GM18499 (cell line): ENCODE measurements around the gene ZDHHC5.
"Not testable (repeated sequence)": the region's sequence is repeated elsewhere in the genome, so short reads cannot be mapped to it uniquely, and the experiment has no call there.

ENCODE experiments used
- ATAC-seq: cut with Tn5 transposase; IDR thresholded peaks from one replicate; pipeline ENCODE4 v1.9.1; 2021; ENCODE audit warnings: moderate number of reproducible peaks; ENCODE audit not compliant: insufficient read depth, unreplicated experiment

Gene ZDHHC5

DNA sequence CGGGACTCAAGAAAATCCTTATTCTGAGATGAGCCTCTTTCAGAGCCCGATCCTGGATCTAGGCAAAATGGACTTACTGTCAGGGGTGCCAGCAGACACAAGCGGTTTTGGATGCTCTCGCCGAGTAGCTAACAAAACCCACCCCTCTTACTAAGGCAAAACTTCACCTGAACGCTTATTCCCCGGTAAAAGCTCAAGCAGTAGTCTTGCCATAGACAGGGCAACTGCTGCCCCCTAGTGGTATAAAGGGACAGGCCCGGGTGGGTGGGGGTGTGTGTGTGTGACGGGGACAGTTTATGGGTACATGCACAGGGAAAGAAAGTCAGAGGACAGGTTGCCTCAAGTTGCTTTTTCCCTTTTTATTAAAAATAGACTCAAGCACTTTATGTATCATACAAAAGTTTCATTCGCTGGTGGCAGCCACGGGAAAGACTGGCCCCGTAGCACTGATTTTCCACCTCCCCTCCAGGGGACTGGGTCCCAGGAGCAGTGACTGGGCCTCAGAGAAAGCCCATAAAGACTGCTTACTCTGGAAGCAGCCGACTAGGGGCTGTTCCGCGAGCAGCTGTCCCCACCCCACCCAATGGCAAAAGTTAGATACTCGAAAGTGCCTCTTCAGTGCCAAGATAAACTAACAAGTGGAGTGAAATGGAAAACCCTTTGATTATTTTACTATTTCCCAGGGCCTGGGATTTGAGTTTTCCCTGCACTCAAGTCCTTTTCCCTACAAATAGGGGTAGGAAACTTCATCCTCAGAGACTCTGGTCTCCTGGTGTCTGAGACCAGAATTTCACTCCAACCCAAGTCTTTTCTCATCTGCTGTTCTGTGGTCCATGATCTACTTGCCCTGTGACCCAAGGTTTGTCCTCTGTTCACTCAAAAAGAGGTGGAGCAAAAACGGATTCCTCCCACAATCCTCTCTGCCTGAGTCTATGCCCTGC lies 22.9 kb upstream of the ZDHHC5 start:
- ATAC-seq = peak; percentile 46

DNA sequence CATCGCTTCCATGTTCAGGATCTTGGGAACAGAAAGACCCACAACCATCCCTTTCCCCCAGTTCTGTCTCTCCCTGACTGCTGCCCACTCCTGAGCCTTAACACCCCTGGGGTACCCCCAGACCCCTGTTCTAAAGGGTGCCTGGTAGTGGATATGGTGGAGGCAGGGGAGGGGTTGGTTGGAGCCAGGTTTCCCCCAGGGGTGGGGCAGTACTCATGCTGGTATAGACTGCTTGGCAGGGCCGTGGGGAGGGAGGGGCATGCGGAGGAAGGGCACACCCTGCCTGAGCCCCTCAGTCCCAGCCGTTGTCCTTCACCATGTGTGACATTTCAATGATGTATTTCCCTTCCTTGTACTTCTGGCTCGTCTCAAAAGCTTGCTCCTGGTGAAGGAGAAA lies 22.2 kb upstream of the ZDHHC5 start:
- no peak for ATAC-seq

DNA sequence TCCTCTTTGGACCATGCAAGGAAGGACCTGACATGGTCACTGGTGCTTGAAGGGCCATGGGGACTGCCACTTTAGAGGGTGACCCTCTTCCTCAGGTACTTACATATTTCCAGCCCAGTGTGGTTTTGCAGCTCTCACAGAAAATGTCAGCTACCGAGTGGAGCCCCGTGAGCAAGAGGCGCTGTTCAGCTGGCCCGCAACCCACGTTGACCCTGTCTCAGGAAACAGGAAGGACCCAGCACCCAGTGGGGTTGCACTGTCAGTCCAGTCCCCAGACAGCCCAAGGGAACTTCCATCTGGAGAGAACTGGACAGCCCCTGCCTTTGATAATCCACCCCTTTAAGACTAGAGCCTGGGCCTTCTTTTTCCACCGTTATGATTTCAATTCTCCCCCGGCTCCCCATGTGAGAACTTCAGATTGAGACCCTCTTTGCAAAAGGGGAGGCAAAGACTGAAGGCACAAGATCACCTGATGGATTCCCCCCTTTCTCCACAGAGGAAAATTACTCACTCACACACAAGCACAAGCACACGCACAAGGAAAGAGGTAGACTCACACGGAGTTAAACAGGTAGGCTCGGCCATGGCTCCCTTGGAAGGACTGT lies 21.6 kb upstream of the ZDHHC5 start:
- no peak for ATAC-seq

DNA sequence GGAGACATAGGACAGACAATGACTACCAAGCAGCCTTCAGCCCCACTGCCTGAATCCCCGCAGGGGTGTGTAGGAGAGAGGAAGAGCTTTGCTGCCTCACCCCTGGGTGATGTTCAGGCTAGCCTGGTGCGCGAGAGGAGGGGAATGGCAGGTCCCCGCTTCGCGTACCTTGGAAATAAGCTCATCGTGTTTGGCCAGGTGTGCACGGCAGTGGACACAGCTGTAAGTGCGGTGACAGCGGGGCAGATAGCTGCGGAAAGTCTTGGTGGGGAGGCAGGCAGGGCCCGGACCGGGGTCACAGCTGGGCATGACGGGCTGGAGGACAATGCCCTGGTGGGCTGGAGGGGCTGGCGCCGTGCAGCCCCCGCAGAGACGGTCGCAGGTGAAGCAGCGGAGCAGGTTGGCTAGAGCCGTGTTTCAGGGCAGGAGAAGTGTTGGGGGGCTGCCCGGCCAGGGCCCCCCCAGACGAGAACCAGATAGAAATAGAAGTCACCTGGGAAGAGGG lies 21.1 kb upstream of the ZDHHC5 start:
- ATAC-seq = no peak

DNA sequence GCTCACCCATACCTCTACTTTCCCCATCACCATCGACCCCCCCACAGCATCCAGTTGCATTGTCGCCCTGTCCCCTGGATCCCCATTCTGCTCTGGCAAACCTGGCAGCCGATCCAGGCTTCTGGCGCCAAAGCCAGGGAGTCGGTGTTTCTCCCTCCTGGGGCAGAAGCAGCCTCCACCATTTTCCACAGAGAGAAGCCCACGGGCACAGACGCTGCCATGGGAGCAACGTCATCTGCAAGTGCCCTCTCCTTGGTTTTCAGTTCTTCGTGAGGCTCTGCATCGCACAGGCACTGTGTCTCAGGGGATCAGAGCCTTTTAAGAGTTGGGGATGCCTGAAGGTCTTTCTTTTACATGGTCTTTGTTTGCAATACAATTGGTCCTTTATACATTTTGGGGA lies 20.5 kb upstream of the ZDHHC5 start:
- no peak for ATAC-seq

DNA sequence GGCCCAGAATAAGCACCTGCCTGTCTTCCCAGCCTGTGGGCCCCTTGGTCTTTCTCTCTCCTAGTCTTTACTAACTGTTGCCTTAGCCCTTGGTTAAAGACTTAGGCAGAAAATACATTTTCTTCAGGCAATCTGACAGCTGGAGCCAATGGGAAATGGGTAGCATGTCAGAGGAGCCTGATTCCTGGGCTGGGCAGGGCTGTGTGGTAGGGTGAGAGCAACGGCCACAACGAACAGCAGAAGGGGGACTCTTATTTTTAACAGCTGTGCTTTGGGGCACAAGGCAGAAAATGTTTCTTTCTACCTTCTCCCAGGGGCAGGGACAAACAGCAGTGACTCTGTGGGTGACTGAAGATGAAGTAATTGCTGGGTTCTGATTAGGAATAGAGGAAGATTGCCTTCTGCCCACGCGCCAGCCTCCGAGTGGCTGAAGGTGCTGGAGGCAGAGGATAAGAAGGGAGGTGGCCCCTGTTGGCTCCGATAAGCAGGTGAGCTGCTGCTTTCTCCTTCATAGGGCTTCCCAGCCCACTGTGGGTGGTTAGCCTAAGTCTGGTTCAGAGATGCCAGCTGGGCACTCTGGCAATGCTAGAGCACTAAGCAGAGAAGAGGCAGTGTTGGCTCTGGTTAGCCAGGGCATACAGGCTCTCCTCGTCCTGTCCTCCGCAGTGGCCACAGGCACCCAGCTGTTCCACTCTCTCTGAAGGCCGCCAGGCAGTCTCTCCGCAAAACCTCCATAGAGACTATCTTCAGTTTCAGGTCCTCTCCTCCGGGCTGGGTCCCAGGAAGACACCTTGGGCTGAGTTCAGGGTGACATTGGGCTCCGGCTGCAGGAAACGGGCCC lies 19.7 kb upstream of the ZDHHC5 start:
- no peak for ATAC-seq

DNA sequence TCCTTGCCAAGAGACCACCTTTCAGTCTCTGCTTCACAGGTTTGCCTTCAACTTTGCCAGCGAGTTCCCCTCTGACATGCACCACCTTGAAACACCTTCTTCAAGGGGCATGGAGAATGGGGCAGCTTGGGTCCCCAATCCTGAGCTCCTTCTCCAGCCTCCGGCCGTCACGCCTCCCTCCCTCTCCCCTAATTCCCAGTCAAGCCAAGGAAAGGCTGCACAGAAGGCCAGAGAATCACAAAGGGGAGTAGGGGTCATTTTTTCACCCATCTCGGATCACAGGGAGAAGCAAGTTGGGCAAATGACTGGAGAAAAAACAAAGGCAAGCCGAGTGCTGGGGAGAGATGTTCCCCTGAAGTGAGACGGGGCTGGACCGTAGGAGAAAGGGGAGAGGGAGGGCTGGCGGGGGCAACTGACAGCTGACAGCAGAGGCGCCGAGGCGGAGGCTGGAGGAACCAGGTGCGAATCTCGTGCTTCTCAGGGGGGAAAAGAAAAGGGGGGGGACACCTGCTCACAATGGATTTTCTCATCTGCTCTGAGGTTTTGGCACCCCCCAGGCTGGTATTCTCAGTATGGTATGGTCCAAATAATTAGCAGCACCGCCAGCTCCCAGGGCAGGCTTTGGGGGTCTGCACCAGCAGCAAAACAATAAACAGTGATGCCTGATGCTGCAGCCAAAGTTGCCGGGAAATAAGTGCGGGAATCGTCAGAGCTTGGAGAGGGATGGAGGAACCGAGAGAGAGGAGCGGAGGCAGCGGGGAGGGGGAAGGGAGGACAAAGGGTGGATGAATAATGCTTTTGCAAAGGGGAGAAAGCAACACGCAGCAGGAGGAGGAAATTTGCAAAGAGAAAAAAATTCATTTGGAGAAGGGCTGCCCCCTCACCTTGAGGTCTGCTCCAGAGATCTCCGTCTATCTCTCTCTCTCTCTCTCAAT lies 18.8 kb upstream of the ZDHHC5 start:
- no peak for ATAC-seq

DNA sequence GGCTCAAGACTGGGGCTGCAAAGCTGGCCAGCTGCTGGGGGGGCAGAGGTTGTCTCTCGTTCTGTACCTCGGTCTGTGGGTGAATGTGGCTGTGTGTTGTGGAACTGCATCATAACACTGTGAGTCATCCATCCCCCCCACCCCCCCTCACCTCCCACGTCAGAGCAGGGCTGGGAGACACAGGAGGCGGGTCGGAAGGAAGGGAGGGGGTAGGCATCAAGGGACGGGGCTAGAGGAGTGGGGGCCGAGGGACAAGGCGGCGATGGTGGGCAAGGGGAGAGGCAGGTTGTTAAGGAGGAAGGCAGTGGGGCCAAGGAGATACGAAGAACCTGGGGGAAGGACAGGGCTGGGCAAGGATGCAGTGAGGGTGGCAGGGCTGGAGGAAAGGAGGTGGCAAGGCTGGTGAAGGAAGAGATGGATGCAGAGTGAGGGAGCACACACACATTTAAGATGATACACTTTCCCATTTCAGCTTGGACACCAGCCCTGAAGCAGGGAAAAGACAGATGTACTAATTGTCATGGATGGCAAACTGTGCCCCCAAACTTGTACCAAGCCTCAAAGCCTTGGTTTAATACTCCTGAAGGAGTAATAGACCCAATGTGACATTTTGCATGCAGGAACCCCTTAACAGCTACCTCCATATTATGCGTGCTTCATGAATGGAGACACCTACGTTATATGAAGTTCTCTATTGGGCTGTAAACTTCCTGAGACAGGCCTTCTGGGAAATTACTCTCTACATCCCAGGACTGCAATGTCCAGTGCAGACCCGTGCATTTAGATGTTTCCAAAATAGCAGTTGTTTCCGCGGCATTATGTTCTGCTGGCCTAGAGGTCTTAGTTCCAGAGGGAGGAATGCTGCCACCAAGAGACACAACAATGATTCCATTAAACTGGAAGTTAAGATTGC lies 17.8 kb upstream of the ZDHHC5 start, which contains the start of gene YPEL4:
Gene YPEL4 (minus strand): TSS at position 87 of the 913 bp plus-strand sequence. CDS start 2,805 bp downstream, outside the sequence.
- no peak for ATAC-seq

DNA sequence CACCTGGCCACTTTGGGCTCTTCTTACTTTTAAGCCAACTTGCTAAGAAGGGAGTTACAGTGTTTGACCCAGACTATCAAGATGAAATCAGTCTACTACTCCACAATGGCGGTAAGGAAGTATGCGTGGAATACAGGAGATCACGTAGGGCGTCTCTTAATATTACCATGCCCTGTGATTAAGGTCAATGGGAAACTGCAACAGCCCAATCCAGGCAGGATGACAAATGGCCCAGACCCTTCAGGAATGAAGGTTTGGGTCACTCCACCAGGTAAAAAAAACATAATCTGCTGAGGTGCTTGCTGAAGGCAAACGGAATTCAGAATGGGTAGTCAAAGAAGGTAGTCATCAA lies 17.2 kb upstream of the ZDHHC5 start:
- ATAC-seq = no peak

DNA sequence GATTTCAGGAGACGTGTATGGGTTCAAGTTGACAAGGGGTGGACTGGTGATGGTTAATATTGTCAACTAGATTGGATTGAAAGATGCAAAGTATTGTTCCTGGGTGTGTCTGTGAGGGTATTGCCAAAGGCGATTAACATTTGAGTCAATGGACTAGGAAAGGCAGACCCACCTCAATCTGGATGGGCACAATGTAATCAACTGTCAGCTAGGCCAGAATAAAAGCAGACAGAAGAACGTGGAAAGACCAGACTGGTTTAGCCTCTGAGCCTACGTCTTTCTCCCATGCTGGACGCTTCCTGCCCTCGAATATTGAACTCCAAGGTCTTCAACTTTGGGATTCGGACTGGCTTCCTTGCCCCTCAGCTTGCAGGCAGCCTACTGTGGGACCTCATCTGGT lies 16.5 kb upstream of the ZDHHC5 start:
- no peak for ATAC-seq

DNA sequence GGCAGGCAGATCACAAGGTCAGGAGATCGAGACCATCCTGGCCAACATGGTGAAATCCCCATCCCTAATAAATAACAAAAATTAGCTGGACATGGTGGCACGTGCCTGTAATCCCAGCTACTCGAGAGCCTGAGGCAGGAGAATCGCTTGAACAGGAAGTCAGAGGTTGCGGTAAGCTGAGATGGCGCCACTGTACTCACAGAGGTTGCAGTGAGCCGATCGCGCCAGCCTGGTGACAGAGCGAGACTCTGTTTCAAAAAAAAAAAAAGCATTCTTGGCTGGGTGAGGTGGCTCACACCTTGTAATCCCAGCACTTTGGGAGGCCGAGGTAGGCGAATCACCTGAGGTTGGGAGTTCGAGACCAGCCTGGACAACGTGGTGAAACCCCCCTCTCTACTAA lies 15.7 kb upstream of the ZDHHC5 start:
- not testable (repeated sequence) for ATAC-seq

DNA sequence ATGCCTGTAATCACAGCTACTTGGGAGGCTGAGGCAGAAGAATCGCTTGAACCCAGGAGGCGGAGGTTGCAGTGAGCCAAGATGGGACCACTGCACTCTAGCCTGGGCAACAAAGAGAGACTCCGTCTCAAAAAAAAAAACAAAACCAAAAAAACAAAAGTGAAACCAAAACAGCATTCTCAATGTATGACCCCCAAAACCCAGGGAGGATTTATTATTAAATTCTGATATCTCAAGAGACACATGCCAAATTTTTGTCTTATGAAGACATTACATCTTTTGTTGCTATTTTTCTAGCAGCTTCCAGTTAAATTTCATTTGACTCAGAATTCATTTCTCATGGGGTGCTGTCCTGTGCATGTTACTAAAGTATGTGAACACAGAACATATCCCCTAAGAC lies 15.3 kb upstream of the ZDHHC5 start:
- no peak for ATAC-seq

DNA sequence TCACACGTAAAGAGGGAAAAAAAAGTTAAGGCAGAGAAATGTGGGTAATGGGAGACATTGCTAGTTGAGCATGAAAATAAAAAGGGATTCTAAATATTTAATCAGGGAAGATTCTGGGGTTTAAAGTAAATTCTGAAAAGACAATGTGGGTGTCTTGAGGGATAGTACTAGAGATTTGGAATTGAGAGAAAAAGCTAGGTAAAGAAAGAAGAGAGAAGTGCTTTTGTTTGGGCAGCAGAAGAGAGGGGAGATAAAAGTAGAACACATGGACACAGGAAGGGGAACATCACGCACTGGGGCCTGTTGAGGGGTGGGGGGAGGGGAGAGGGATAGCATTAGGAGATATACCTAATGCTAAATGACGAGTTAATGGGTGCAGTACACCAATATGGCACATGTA lies 14.8 kb upstream of the ZDHHC5 start:
- no peak for ATAC-seq

DNA sequence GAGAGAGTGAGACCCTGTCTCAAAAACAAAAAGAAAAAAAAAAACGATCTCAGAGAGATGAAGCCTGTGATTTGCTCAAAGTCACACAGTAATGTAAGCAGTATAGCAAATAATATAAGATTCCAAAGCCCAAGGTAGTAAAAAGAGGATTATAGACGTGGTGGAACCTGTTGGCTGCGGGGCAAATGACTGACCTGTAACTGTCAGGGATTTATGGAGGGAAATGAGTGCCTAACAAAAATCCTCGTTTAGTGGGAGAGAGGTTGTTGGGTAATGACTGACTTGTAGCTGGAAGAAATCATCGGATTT lies 11.1 kb upstream of the ZDHHC5 start:
- ATAC-seq = no peak

DNA sequence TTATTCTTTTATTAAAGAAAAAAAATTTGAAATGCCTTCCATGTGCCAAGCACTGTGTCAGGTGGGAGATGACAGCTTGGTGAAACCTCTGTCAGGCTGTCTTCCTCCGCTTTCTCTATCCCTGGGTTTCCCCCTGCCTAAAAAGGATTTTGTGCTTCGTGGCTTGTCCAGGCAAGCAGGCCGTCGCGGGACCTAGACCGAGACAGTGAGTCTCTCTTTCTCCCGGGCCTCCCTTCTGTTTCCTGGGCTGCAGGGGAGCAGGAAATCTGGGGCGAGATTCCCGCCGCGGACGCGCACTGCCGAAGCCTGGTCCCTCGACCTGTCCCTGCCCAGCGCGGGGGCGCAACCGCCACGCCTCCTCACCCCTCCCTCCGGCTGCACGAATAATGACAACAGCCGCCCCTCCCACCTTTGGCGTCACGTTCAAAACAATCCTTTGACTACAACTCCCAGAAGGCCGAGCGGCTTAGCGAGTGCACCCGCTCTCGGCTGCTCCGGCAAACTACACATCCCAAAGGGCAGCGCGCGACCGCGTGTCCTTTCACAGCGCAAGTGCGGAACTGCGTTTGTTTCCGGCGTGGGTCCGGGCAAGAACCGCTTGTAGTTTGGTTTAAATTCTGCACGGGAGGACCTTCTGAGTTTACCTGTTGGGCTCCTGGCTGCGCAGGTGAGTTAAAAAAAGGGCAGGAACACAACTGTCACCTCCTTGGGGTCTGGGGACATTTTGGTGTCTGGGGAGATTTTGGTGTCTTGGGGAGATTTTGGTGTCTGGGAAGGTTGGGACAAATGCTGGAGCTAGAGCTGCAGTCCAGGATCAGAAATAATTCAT lies 10.5 kb upstream of the ZDHHC5 start, which contains the start of gene CLP1:
Gene CLP1 (plus strand): TSS at position 569 of the 829 bp plus-strand sequence. CDS start 1,715 bp downstream, outside the sequence.
- peak; percentile 99 for ATAC-seq

DNA sequence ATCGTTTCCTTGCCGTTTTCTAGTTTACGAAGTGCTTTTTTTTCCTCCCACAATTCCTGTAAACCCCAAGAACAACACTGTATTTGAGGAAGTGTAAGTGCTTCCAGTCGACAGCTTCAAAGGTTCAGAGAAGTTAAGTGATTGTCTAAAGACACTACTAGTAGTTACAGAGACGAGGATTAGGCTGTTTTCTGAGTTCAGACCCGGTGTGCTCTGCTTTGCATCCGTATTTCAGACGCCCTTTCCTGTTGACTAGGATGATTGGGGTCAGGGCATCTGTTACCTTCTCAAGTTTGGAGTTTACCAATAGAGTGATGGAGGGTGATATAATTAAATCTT lies 9.9 kb upstream of the ZDHHC5 start:
- no peak for ATAC-seq

DNA sequence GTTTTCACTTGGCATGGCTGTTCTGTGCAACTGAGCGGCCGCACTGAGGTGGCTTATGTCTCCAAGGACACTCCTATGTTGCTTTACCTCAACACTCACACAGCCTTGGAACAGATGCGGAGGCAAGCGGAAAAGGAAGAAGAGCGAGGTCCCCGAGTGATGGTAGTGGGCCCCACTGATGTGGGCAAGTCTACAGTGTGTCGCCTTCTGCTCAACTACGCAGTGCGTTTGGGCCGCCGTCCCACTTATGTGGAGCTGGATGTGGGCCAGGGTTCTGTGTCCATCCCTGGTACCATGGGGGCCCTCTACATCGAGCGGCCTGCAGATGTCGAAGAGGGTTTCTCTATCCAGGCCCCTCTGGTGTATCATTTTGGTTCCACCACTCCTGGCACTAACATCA lies 8.2 kb upstream of the ZDHHC5 start:
- ATAC-seq = no peak

DNA sequence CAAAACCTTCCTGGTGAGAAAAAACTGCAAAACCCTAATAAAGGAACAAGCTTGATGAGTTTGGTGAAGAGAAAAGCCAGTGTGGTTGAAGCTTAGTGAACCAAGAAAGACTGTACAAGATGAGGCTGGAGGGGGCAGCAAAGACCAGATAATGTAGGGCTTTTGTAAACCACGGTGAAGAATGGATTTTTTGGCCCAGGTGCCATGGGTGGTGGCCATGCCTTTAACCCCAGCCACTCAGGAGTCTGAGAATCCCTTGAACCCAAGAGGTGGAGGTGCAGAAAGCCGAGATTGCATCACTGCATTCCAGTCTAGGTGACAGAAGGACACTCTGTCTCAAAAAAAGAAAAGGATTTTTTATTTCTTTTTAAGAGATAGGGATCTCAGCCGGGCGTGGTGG lies 5.0 kb upstream of the ZDHHC5 start:
- ATAC-seq = no peak
